Esophagus muscularis mucosa (tissue), 4 donors: ENCODE measurements around the gene ZBTB32. TPM values are rescaled to one million over a fixed set of nuclear protein-coding genes. Genes with fewer than 3 reads are reported as not detected.

Source experiments
- DNase-seq: peaks from one replicate; pipeline ENCODE4 v3.0.0-alpha.2; 2017; ENCODE audit errors: extremely low spot score
- H3K27ac ChIP-seq, 4 donors: fragments of 200-600 bp; sonication (generic); replicated peaks in 1 of 4; 1 replicate in 3 of 4; 2 replicates in 1 of 4; pipeline ENCODE4 v1.5.1; 2016 to 2019; ENCODE audit warnings: mild to moderate bottlenecking in 1 of 4
- H3K27me3 ChIP-seq, 4 donors: fragments of 200-600 bp; sonication (generic); one replicate each; pipeline versions ENCODE4 v1.5.1 to v1.6.0; 2016 to 2019
- H3K36me3 ChIP-seq, 4 donors: fragments of 200-600 bp; sonication (generic); one replicate each; pipeline ENCODE4 v1.5.1; 2016 to 2019
- H3K4me1 ChIP-seq, 4 donors: fragments of 200-600 bp; sonication (generic); one replicate each; pipeline ENCODE4 v1.5.1; 2016 to 2019
- H3K4me3 ChIP-seq, 4 donors: fragments of 200-600 bp; sonication (generic); 1 replicate in 2 of 4; 2 replicates in 2 of 4; pipeline ENCODE4 v1.5.1; 2016 to 2019; ENCODE audit warnings: mild to moderate bottlenecking in 4 of 4, moderate library complexity in 1 of 4
- H3K9me3 ChIP-seq, 4 donors: fragments of 200-600 bp; sonication (generic); 1 replicate in 3 of 4; 2 replicates in 1 of 4; pipeline ENCODE4 v1.5.1; 2016 to 2019
- EP300 ChIP-seq: sonication (generic); formaldehyde crosslinking; IDR thresholded peaks from one replicate; pipeline ENCODE4 v1.6.1; 2017; ENCODE audit warnings: antibody characterized with exemption
- POLR2A ChIP-seq: fragments of 450-650 bp; IDR thresholded peaks from one replicate; pipeline ENCODE4 v1.6.1; 2017; ENCODE audit warnings: antibody characterized with exemption, moderate library complexity, mild to moderate bottlenecking, low read depth
- POLR2AphosphoS5 ChIP-seq, 2 donors: sonication (generic); formaldehyde crosslinking; IDR thresholded peaks; one replicate each; pipeline ENCODE4 v1.6.1; 2017; ENCODE audit warnings: antibody characterized with exemption in 2 of 2
- WGBS: methylation state at CpG from one replicate; pipeline ENCODE4 v1.1.5; 2018; 5-methylcytosine and 5-hydroxymethylcytosine counted together
- intact Hi-C: fragments of 100-400 bp; cut with DNase I; formaldehyde crosslinking; loops from one replicate; pipeline ENCODE4 v1.15.1; 2023
- total RNA-seq, 4 donors: library from RNA; depleted of rRNA; stranded (reverse); fragments of >200 nt; gene quantifications; one replicate each; pipeline versions ENCODE4 v1.1.0 to v1.2.1, GENCODE V29; 2016
- TF ChIP-seq, protein P1 (sequence below), 3 experiments: fragments of 200-600 bp in 2 of 3; fragments of 450-650 bp in 1 of 3; sonication (generic) in 2 of 3; IDR thresholded peaks; one replicate each; pipeline ENCODE4 v1.5.1; 2017 to 2019; ENCODE audit warnings: antibody characterized with exemption in 3 of 3, mild to moderate bottlenecking in 2 of 3, moderate library complexity in 1 of 3

The ZBTB32 gene
- total RNA-seq, 4 donors from 2014 or later, result not detected

DNA sequence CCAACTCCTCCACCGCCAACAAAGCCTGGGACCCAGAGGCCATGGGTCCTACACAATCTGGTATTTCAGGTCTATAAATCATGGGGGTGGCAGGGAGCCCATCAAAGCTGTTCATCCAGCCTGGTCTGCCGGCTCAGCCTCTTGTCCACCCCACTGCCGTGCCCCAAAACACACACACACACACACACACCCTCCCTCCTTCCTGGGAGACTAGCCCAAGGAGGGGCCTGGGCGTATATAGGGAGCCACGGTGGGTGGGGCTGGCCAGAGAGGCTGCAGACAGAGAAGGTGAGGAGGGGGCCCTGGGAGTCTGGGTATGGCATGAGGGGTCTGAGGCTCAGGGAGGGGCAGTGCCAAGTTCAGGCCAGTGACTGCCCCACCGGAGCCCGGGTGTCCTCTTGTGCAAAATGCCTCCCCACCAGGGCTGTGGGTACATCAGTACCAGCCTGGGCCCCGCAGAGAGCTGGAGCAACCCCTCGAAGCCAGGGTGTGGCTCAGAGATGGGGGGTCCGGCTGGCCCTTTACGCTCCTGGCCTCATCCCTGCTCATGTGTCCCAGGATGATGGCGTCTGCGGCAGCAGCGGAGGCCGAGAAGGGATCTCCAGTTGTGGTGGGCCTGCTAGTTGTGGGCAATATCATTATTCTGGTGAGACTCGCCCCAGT, 38.0 kb upstream of the ZBTB32 start, which contains the start of gene UPK1A:
Gene UPK1A (plus strand): TSS at position 267 of the 663 bp plus-strand sequence. CDS start 296 bp downstream, at position 563.
- H3K4me1 ChIP-seq, result no peaks in the 10 kb centered on the region
- H3K9me3 ChIP-seq, result no peaks in the 10 kb centered on the region
- H3K4me3 ChIP-seq, result no peak within 1 kb of the TSS
- WGBS, result 80% methylated on average over 13 of the region's 16 CpGs
- no peak within 1 kb of the TSS for H3K27ac ChIP-seq
- no peak for TF ChIP-seq EP300
- TF ChIP-seq, protein P1, sequence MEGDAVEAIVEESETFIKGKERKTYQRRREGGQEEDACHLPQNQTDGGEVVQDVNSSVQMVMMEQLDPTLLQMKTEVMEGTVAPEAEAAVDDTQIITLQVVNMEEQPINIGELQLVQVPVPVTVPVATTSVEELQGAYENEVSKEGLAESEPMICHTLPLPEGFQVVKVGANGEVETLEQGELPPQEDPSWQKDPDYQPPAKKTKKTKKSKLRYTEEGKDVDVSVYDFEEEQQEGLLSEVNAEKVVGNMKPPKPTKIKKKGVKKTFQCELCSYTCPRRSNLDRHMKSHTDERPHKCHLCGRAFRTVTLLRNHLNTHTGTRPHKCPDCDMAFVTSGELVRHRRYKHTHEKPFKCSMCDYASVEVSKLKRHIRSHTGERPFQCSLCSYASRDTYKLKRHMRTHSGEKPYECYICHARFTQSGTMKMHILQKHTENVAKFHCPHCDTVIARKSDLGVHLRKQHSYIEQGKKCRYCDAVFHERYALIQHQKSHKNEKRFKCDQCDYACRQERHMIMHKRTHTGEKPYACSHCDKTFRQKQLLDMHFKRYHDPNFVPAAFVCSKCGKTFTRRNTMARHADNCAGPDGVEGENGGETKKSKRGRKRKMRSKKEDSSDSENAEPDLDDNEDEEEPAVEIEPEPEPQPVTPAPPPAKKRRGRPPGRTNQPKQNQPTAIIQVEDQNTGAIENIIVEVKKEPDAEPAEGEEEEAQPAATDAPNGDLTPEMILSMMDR (IDR thresholded peaks at IDR 0.05), result no peak
- TF ChIP-seq POLR2A, result no peak
- TF ChIP-seq POLR2AphosphoS5 (IDR thresholded peaks at IDR 0.05), result no peak
- intact Hi-C loops, result no loop called here
- H3K27me3 ChIP-seq, result no peaks in the 10 kb centered on the region
- peaks cover 10 to 49% (median 35%) of the 10 kb centered on the region in 4 donors for H3K36me3 ChIP-seq
- DNase-seq, result no peak

DNA sequence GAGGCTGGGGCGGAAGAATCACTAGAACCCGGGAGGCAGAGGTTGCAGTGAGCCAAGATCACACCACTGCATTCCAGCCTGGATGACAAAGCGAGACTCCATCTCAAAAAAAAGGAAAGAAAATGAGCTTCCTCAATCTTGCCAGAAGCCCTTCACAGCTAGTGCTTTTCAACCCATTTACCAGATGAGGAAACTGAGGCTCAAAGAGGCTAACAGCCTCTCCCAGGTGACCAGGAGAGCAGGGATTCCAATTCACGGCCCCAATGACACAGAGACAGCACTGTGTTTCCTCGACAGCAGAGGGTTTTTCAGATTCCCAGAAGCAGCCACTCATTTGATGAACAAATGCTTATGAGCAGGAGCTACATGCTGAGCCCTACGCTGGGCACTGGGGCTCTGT, 34.8 kb upstream of the ZBTB32 start:
- peaks cover 0 to 17% (median 9%) of the 10 kb centered on the region in 4 donors for H3K36me3 ChIP-seq
- intact Hi-C loops, result no loop called here
- H3K27ac ChIP-seq, result no peak overlapping the region
- H3K4me3 ChIP-seq, result no peak overlapping the region
- DNase-seq, result no peak
- peaks cover 0 to 28% (median 8%) of the 10 kb centered on the region in 4 donors for H3K27me3 ChIP-seq
- 83% methylated on average over 6 of the region's 6 CpGs for WGBS
- no peak for TF ChIP-seq EP300
- TF ChIP-seq POLR2A, result no peak
- TF ChIP-seq, protein P1 (IDR thresholded peaks at IDR 0.05), result no peak
- TF ChIP-seq POLR2AphosphoS5 (IDR thresholded peaks at IDR 0.05), result no peak
- no peaks in the 10 kb centered on the region for H3K9me3 ChIP-seq
- H3K4me1 ChIP-seq, result peaks cover 3 to 10% (median 8%) of the 10 kb centered on the region in 4 donors

DNA sequence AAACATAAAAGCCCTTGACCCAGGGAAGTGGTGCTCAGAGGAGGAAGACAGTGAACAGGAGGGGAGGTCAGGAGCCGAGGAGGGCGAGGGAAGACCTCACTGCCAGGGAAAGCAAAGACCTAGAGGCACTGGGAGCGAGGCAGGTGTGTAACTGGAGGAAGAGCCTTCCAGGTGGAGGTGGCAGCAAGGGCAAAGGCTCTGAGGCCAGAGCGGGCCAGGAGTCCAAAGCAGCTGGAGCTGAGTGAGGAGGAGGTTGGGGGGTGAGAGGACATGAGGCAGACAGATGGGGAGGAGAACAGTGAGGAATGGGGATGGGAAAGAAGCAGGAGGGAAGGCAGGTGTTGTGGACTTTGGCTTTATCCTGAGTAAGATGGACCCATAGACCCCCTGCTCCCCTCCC, 34.4 kb upstream of the ZBTB32 start:
- intact Hi-C loops, result no loop called here
- DNase-seq, result no peak
- H3K27me3 ChIP-seq, result peaks cover 0 to 32% (median 8%) of the 10 kb centered on the region in 4 donors
- WGBS, result 68% methylated on average over 4 of the region's 4 CpGs
- no peak overlapping the region for H3K4me3 ChIP-seq
- H3K4me1 ChIP-seq, result peaks cover 3 to 10% (median 8%) of the 10 kb centered on the region in 4 donors
- H3K9me3 ChIP-seq, result no peaks in the 10 kb centered on the region
- TF ChIP-seq POLR2AphosphoS5 (IDR thresholded peaks at IDR 0.05), result no peak
- no peak for TF ChIP-seq EP300
- no peak for TF ChIP-seq POLR2A
- TF ChIP-seq, protein P1 (IDR thresholded peaks at IDR 0.05), result no peak
- H3K27ac ChIP-seq, result no peak overlapping the region
- peaks cover 0 to 13% (median 7%) of the 10 kb centered on the region in 4 donors for H3K36me3 ChIP-seq

DNA sequence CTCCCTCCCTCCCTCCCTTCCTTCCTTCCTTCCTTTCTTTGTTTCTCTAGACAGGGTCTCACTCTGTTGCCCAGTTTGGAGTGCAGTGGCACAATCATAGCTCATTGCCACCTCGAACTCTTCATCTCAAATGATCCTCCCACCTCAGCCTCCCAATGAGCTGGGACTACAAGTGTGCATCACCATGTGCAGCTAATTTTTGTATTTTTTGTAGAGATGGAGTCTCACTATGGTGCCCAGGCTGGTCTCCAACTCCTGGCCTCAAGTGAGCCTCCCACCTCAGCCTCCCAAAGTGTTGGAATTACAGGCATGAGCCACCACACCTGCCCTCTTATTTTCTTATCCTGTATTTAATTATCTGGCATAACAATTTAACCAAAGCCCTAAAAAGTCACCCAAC, 33.7 kb upstream of the ZBTB32 start:
- no peak overlapping the region for H3K4me3 ChIP-seq
- no peak overlapping the region for H3K27ac ChIP-seq
- intact Hi-C loops, result no loop called here
- TF ChIP-seq, protein P1 (IDR thresholded peaks at IDR 0.05), result no peak
- no peak for TF ChIP-seq POLR2AphosphoS5 (IDR thresholded peaks at IDR 0.05)
- no peak for TF ChIP-seq EP300
- TF ChIP-seq POLR2A, result no peak
- WGBS, result 79% methylated on average over 1 of the region's 1 CpG
- H3K27me3 ChIP-seq, result peaks cover 0 to 40% (median 8%) of the 10 kb centered on the region in 4 donors
- no peaks in the 10 kb centered on the region for H3K9me3 ChIP-seq
- H3K36me3 ChIP-seq, result peaks cover 0 to 6% (median under 1%) of the 10 kb centered on the region in 4 donors
- H3K4me1 ChIP-seq, result peaks cover 3 to 10% (median 8%) of the 10 kb centered on the region in 4 donors
- DNase-seq, result no peak
